ENCODE data around the gene PCBP4. TPM values are rescaled to one million over a fixed set of nuclear protein-coding genes. Genes with fewer than 3 reads are reported as not detected.
A peak's percentile ranks its signal among the peaks of the same experiment; 100 is the strongest.

Gene PCBP4
- total RNA-seq, 2 donors from 2014 or later: 16.6 to 24.7 TPM

DNA sequence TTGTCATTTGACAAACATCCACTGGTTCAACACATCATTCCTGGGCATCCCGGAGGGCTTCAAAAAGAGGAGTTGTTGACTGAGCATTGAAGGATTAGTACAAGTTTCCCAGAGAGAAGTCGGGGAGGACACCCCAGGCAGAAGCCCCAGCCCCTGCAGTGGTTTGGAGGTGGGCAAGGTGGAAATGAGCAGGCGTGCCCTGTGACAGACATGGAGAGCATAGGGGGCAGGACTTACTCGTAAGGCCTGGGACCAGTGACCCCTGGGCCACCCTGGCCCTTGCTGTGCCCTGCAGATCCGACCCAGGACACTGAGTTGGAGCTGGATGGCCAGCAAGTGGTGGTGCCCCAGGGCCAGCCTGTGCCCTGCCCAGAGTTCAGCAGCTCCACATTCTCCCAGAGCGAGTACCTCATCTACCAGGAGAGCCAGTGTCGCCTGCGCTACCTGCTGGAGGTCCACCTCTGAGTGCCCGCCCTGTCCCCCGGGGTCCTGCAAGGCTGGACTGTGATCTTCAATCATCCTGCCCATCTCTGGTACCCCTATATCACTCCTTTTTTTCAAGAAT is 19.2 kb downstream of the PCBP4 start:
- TF ChIP-seq CTCF (IDR thresholded peaks at IDR 0.05): no peak
- no peak for TF ChIP-seq POLR2A (IDR thresholded peaks at IDR 0.05)
- Histone ChIP-seq H3K4me3 (no peak overlapping the region), H3K4me1 (peaks cover 3% of the 10 kb centered on the region), H3K27ac (no peak overlapping the region), H3K36me3 (replicated peaks in 1 of 2; ENCODE audit: insufficient read depth in 1 of 2, low read depth in 2 of 2) (no peaks in the 10 kb centered on the region), H3K27me3 (no peaks in the 10 kb centered on the region), H3K9me3 (no peaks in the 10 kb centered on the region)
- intact Hi-C loops (cut with DNase I): loop anchor here (10.0 kb wide), 1 partner anchor 47 kb away; the partner anchor contains the start of gene RPL29
- no peak for DNase-seq
- WGBS, 2 donors: 81% methylated on average over 10 of the region's 10 CpGs
- no peak for ATAC-seq

- H3K27ac ChIP-seq: no peak overlapping the region
- ATAC-seq (no peak), DNase-seq (peak in 1 of 4 donors; percentile 6)
- H3K36me3 ChIP-seq (replicated peaks in 1 of 2; ENCODE audit: insufficient read depth in 1 of 2, low read depth in 2 of 2): no peaks in the 10 kb centered on the region
- no peaks in the 10 kb centered on the region for H3K9me3 ChIP-seq
- TF ChIP-seq POLR2A (IDR thresholded peaks at IDR 0.05) (no peak), CTCF (IDR thresholded peaks at IDR 0.05) (no peak)
- WGBS, 2 donors: 62 to 74% methylated on average over 9 to 13 of the region's 13 CpGs
- no peaks in the 10 kb centered on the region for H3K27me3 ChIP-seq
- H3K4me3 ChIP-seq: no peak overlapping the region
- peaks cover 10% of the 10 kb centered on the region for H3K4me1 ChIP-seq
- intact Hi-C loops (cut with DNase I): loop anchor here (10.0 kb wide), 1 partner anchor 47 kb away; the partner anchor contains the start of gene RPL29
Observed at GRCh38 chr3:51947215-51947900, 19.9 kb downstream of the PCBP4 start.

DNA sequence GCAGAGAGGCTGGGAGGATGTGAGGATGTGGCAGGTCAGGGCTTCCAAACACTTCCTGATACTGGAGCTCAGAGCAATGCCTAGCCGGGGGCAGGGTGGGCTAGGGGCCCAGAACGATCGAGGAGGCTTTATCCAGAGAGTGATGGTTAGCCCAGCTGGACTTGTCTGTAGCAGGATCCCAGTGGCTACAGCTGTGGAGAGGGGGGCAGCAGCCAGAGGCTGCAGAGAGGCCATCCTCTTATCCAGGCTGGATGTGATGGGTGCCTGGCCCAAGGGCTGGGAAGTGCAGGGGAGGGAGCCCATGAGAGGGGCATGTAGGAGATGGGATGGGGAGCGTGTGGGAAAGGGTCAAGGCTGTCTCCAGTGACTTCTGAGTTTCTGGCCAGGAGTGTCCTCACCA is 20.5 kb downstream of the PCBP4 start:
- WGBS, 2 donors: 65 to 66% methylated on average over 3 to 4 of the region's 4 CpGs
- Histone ChIP-seq H3K27me3 (no peaks in the 10 kb centered on the region), H3K4me1 (peaks cover 13% of the 10 kb centered on the region), H3K27ac (no peak overlapping the region), H3K4me3 (no peak overlapping the region), H3K9me3 (no peaks in the 10 kb centered on the region), H3K36me3 (replicated peaks in 1 of 2; ENCODE audit: insufficient read depth in 1 of 2, low read depth in 2 of 2) (no peaks in the 10 kb centered on the region)
- no peak for DNase-seq
- TF ChIP-seq POLR2A (IDR thresholded peaks at IDR 0.05) (no peak), CTCF (IDR thresholded peaks at IDR 0.05) (no peak)
- ATAC-seq: no peak
- intact Hi-C loops (cut with DNase I): loop anchor here (10.0 kb wide), 1 partner anchor 48 kb away; the partner anchor contains the start of gene RPL29

DNA sequence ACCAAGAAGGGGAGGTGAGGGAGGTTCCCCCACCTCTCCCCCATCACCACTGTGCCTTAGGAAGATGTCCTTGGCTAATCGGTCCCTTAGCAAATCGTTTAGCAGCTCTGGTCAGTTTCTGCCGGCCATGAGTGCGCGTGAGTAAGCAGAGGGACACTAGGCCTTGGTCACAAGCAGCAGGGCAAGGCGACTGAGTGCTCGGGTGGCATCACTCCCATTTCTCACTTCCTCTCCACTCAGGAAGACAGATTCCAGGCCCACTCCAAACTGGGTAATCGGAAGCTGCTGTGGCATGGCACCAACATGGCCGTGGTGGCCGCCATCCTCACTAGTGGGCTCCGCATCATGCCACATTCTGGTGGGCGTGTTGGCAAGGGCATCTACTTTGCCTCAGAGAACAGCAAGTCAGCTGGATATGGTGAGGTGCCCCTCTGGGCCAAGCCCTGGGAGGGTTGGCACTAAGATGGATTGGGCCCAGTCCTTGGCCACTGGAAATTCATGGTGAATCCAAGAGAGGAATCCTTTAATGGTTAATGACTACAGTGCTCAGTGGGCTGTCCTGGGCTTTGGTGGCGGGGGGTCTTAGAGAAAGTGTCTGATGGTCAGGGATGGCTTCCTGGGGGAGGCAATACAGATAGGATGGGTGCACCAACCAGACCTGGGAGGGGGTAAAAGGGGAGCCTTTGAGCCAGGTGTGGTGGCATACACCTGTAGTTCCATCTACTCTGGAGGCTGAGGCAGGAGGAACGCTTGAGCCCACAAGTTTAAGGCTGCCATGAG is 21.1 kb downstream of the PCBP4 start:
- H3K27me3 ChIP-seq: no peaks in the 10 kb centered on the region
- no peak for ATAC-seq
- peaks cover 17% of the 10 kb centered on the region for H3K4me1 ChIP-seq
- no peaks in the 10 kb centered on the region for H3K9me3 ChIP-seq
- H3K27ac ChIP-seq: no peak overlapping the region
- DNase-seq: peak in 1 of 4 donors; percentile 9
- no peaks in the 10 kb centered on the region for H3K36me3 ChIP-seq (replicated peaks in 1 of 2; ENCODE audit: insufficient read depth in 1 of 2, low read depth in 2 of 2)
- intact Hi-C loops (cut with DNase I): loop anchor here (10.0 kb wide), 1 partner anchor 49 kb away; the partner anchor contains the start of gene RPL29
- WGBS, 2 donors: 82 to 87% methylated on average over 9 to 14 of the region's 14 CpGs
- TF ChIP-seq CTCF (IDR thresholded peaks at IDR 0.05) (no peak), POLR2A (IDR thresholded peaks at IDR 0.05) (no peak)
- no peak overlapping the region for H3K4me3 ChIP-seq

Measured in body of pancreas (tissue), 4 donors.